ENCODE measurements around the gene OR2L8.

OR2L8 gene

GRCh38 chr1:247992986-247993385, 44.3 kb downstream of the OR2L8 start:
- DNase-seq: no peak

DNA sequence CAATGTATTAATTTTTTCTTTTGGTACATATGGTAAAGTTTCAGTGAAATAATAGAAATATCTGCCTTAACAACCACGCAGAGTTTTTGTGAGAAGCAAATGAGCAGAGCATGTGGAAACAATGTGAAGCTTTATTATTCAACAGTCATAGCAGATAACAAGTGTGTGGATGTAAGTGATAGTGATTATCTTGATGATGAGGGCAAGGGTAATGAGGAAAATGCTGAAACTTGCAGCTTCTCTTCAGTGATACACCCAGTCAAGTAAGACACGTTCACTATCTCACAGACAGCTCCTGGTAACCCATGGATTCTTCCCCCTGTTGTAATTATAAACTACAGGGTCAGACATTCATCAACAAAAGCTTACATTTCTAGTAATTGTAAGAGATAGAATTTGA, 50.2 kb downstream of the OR2L8 start:
- DNase-seq: no peak

Measured in SW 1271 (cell line).